Activated CD8-positive, alpha-beta T cell treated with anti-CD3 and anti-CD28 coated beads, Interleukin-2, amount 10 ng/mL, durations not matched to agents 7 days and 5 days (primary cell): ENCODE measurements around the gene MAP1S. TPM values are rescaled to one million over a fixed set of nuclear protein-coding genes. Genes with fewer than 3 reads are reported as not detected.
A peak's percentile ranks its signal among the peaks of the same experiment; 100 is the strongest.

Experiments used
- ATAC-seq: fragments of 150-1000 bp; cut with Tn5 transposase; one replicate; pipeline ENCODE4 v1.10.0; 2021; ENCODE audit warnings: moderate library complexity
- CTCF ChIA-PET: fragments of 350-600 bp; sonication (Branson Sonifier 250); formaldehyde crosslinking; loops from one replicate; lab custom pipeline; 2021; ENCODE audit warnings: antibody characterized with exemption; lab: Charles Lee
- POLR2A ChIA-PET: fragments of 350-600 bp; sonication (Branson Sonifier 250); formaldehyde crosslinking; loops from one replicate; lab custom pipeline; 2021; ENCODE audit warnings: antibody characterized with exemption; lab: Charles Lee
- DNase-seq: peaks from one replicate; pipeline ENCODE4 v3.0.0-alpha.2; 2020
- H3K27ac Mint-ChIP-seq: one replicate; pipeline ENCODE4 v1.8.0; 2021; ENCODE audit warnings: mild to moderate bottlenecking, mixed read lengths
- H3K27me3 Mint-ChIP-seq: one replicate; pipeline ENCODE4 v1.8.0; 2021; ENCODE audit warnings: low read depth, mixed read lengths
- H3K36me3 Mint-ChIP-seq: one replicate; pipeline ENCODE4 v1.8.0; 2021; ENCODE audit warnings: low read depth, mixed read lengths
- H3K4me1 Mint-ChIP-seq: one replicate; pipeline ENCODE4 v1.8.0; 2021; ENCODE audit warnings: low read depth, mixed read lengths
- H3K4me3 Mint-ChIP-seq: one replicate; pipeline ENCODE4 v1.8.0; 2021; ENCODE audit warnings: mild to moderate bottlenecking, mixed read lengths
- H3K9me3 Mint-ChIP-seq: one replicate; pipeline ENCODE4 v1.8.0; 2022; ENCODE audit warnings: mixed read lengths; ENCODE audit not compliant: insufficient read depth
- total RNA-seq, 2 experiments: library from RNA; stranded (reverse); gene quantifications; one replicate each; pipeline ENCODE4 v1.2.3, GENCODE V29; 2021

Gene MAP1S
- total RNA-seq, 2 experiments from 2014 or later = 79.0 to 83.8 TPM

- ATAC-seq (no peak), DNase-seq (no peak)
- Mint-ChIP-seq H3K27ac (no peak overlapping the region), H3K27me3 (no peaks in the 10 kb centered on the region), H3K9me3 (no peaks in the 10 kb centered on the region), H3K4me3 (no peak overlapping the region), H3K36me3 (no peaks in the 10 kb centered on the region), H3K4me1 (no peaks in the 10 kb centered on the region)
- CTCF ChIA-PET = interaction anchor here (2.0 to 2.9 kb wide), 2 partner anchors 60 to 145 kb away, joined by 8 to 11 read pairs; no protein-coding TSS in a partner anchor
- POLR2A ChIA-PET = no interaction called here
Measured at GRCh38 chr19:17706750-17707181, 12.5 kb upstream of the MAP1S start.

- Mint-ChIP-seq H3K36me3 (no peaks in the 10 kb centered on the region), H3K4me1 (no peaks in the 10 kb centered on the region), H3K27me3 (no peaks in the 10 kb centered on the region), H3K9me3 (no peaks in the 10 kb centered on the region), H3K4me3 (no peak overlapping the region), H3K27ac (no peak overlapping the region)
- CTCF ChIA-PET = no interaction called here
- POLR2A ChIA-PET = no interaction called here
- no peak for DNase-seq
- no peak for ATAC-seq
Measured at GRCh38 chr19:17711851-17712250, 7.4 kb upstream of the MAP1S start.

DNA sequence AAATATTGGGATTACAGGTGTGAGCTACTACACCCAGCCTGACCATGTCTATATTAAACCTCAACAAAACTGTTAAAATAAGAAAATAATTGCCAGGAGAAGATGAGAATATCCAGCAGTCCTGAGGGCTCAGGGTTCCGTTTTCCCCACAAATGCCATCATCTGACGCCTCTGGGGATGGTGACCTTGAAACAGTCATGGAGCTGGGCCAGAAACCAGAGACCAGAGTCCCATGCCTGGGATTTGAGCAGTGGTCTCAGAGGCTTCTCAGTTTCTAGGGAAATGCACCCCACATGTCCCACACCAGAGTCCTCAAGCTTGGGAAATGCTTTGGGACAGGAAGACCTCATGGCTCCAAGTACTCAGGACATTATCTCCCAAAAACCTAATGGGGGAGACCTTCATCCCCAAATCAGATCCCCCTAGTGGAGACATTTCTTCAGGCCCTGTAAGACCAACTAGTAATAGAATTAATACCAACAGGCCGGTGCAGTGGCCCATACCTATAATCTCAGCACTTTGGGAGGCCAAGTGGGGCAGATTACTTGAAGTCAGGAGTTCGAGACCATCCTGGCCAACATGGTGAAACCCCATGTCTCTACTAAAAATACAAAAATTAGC lies 2.9 kb upstream of the MAP1S start:
- DNase-seq (no peak), ATAC-seq (no peak)
- POLR2A ChIA-PET = no interaction called here
- H3K27me3 Mint-ChIP-seq = no peaks in the 10 kb centered on the region
- CTCF ChIA-PET = interaction anchor here (1.0 to 1.5 kb wide), 4 partner anchors 12 to 139 kb away, joined by 4 to 6 read pairs (median 4); no protein-coding TSS in a partner anchor
- H3K27ac Mint-ChIP-seq = no peak overlapping the region
- peaks cover 31% of the 10 kb centered on the region for H3K4me1 Mint-ChIP-seq
- no peaks in the 10 kb centered on the region for H3K9me3 Mint-ChIP-seq
- H3K4me3 Mint-ChIP-seq = no peak overlapping the region
- H3K36me3 Mint-ChIP-seq = peaks cover 10% of the 10 kb centered on the region

GRCh38 chr19:17718550-17718946 lies 732 bp upstream of the MAP1S start:
- peaks cover 40% of the 10 kb centered on the region for H3K4me1 Mint-ChIP-seq
- no peak for ATAC-seq
- ChIA-PET POLR2A (interaction anchor here (1.2 to 2.2 kb wide), 3 partner anchors 32 to 113 kb away, joined by 3 to 9 read pairs (median 4); partner anchors contain the start of gene FCHO1), CTCF (interaction anchor here (0.8 to 1.7 kb wide), 5 partner anchors 12 to 222 kb away, joined by 3 to 8 read pairs (median 4); partner anchors contain the start of genes CCDC124 and RPL18A)
- H3K9me3 Mint-ChIP-seq = no peaks in the 10 kb centered on the region
- peak overlapping the region; percentile 79 for H3K4me3 Mint-ChIP-seq
- H3K27ac Mint-ChIP-seq = peak overlapping the region; percentile 84
- H3K27me3 Mint-ChIP-seq = no peaks in the 10 kb centered on the region
- peaks cover 14% of the 10 kb centered on the region for H3K36me3 Mint-ChIP-seq
- no peak for DNase-seq

DNA sequence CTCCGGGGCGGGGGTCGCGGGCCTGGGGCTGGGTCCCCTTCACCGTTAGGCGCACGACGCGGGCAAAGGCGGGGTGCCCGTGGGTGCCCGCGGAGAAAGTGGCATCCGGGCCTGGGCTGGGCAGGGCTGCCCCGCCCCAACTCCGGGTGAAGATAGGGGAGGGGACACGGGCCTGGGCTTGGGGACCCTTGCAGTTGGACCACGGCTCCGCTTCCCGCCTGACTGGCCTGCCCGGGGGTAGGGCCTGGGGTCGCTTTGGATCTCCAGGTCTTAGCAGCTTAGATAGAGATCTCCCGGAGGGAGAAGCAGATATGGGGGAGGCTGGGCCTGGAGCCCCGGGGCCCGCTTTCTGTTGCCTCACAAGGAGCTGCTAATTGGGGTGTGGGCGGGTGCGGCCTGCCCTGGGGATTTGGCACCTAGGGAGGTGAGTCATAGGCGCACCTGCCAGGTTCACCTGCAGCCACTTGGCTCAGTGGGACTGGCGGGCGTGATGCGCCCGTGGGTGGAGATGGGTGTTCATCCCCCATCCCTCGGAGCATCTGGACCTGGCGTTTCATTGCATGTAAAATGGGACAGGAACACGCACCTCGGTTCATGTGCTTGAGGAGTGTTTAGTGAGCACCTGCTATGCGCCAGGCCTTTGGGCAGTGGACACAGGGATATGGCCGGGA lies 585 bp downstream of the MAP1S start:
- no peaks in the 10 kb centered on the region for H3K9me3 Mint-ChIP-seq
- H3K27ac Mint-ChIP-seq = peak overlapping the region; percentile 77
- no peaks in the 10 kb centered on the region for H3K27me3 Mint-ChIP-seq
- peaks cover 24% of the 10 kb centered on the region for H3K36me3 Mint-ChIP-seq
- H3K4me3 Mint-ChIP-seq = peak overlapping the region; percentile 80
- DNase-seq = peak; percentile 27
- ChIA-PET POLR2A (interaction anchor here (0.6 to 2.2 kb wide), 4 partner anchors 31 to 879 kb away, joined by 3 to 9 read pairs (median 4); partner anchors contain the start of gene FCHO1), CTCF (interaction anchor here (0.6 to 1.7 kb wide), 6 partner anchors 10 to 139 kb away, joined by 3 to 7 read pairs (median 4); partner anchors contain the start of genes FCHO1 and RPL18A)
- ATAC-seq = peak; percentile 66
- H3K4me1 Mint-ChIP-seq = peaks cover 40% of the 10 kb centered on the region

DNA sequence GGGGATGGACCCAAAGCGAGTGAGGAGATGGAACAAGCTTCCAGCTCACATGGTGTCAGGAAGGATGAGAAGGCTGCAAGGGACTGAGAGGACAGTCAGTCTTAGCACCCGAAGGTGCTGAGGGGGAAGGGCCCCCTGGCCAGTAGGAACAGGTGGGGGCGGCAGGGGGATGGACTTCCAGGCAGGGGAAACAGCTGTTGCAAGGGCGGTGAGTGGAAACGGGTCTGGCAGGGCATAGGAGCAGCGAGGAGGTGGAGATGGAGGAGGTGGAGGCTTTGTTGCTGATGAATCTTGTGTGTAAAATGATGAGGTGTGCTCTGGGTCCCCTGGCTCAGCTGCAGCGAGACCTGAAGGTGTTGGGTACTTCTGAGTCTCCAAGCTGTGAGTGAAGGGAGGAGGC lies 1.2 kb downstream of the MAP1S start:
- Mint-ChIP-seq H3K27me3 (no peaks in the 10 kb centered on the region), H3K4me1 (peaks cover 40% of the 10 kb centered on the region), H3K27ac (peak overlapping the region; percentile 77), H3K36me3 (peaks cover 28% of the 10 kb centered on the region), H3K9me3 (no peaks in the 10 kb centered on the region), H3K4me3 (peak overlapping the region; percentile 80)
- ChIA-PET CTCF (interaction anchor here (0.7 to 1.5 kb wide), 2 partner anchors 17 to 46 kb away, joined by 3 to 4 read pairs; no protein-coding TSS in a partner anchor), POLR2A (interaction anchor here (0.6 to 2.2 kb wide), 3 partner anchors 31 to 879 kb away, joined by 4 to 9 read pairs (median 4); partner anchors contain the start of gene FCHO1)
- DNase-seq (no peak), ATAC-seq (no peak)

GRCh38 chr19:17721111-17721628 lies 1.9 kb downstream of the MAP1S start:
- peak overlapping the region; percentile 80 for H3K4me3 Mint-ChIP-seq
- no peaks in the 10 kb centered on the region for H3K9me3 Mint-ChIP-seq
- peak overlapping the region; percentile 50 for H3K27ac Mint-ChIP-seq
- ATAC-seq = no peak
- no peak for DNase-seq
- H3K27me3 Mint-ChIP-seq = no peaks in the 10 kb centered on the region
- ChIA-PET POLR2A (no interaction called here), CTCF (interaction anchor here (0.7 to 1.5 kb wide), 2 partner anchors 18 to 46 kb away, joined by 3 to 4 read pairs; no protein-coding TSS in a partner anchor)
- peaks cover 40% of the 10 kb centered on the region for H3K4me1 Mint-ChIP-seq
- peaks cover 31% of the 10 kb centered on the region for H3K36me3 Mint-ChIP-seq

- Mint-ChIP-seq H3K4me1 (peaks cover 40% of the 10 kb centered on the region), H3K36me3 (peaks cover 31% of the 10 kb centered on the region), H3K9me3 (no peaks in the 10 kb centered on the region), H3K4me3 (peak overlapping the region; percentile 80), H3K27ac (peak overlapping the region; percentile 50), H3K27me3 (no peaks in the 10 kb centered on the region)
- ATAC-seq = no peak
- DNase-seq = no peak
- ChIA-PET CTCF (interaction anchor here (1.0 kb wide), 1 partner anchor 129 kb away, joined by 3 read pairs; no protein-coding TSS in a partner anchor), POLR2A (no interaction called here)
Measured at GRCh38 chr19:17721821-17722220, 2.5 kb downstream of the MAP1S start.

GRCh38 chr19:17722655-17723240 lies 3.5 kb downstream of the MAP1S start:
- H3K4me1 Mint-ChIP-seq = peaks cover 33% of the 10 kb centered on the region
- H3K27ac Mint-ChIP-seq = no peak overlapping the region
- POLR2A ChIA-PET = no interaction called here
- ATAC-seq (no peak), DNase-seq (no peak)
- peaks cover 35% of the 10 kb centered on the region for H3K36me3 Mint-ChIP-seq
- H3K27me3 Mint-ChIP-seq = no peaks in the 10 kb centered on the region
- no peak overlapping the region for H3K4me3 Mint-ChIP-seq
- no peaks in the 10 kb centered on the region for H3K9me3 Mint-ChIP-seq
- CTCF ChIA-PET = interaction anchor here (0.7 to 1.0 kb wide), 2 partner anchors 14 to 129 kb away, joined by 3 read pairs; no protein-coding TSS in a partner anchor

- Mint-ChIP-seq H3K27ac (no peak overlapping the region), H3K9me3 (no peaks in the 10 kb centered on the region)
- POLR2A ChIA-PET = no interaction called here
Measured at GRCh38 chr19:17724655-17725054, 5.4 kb downstream of the MAP1S start.

GRCh38 chr19:17725422-17726078 lies 6.3 kb downstream of the MAP1S start:
- ChIA-PET CTCF (interaction anchor here (0.7 to 1.5 kb wide), 5 partner anchors 16 to 212 kb away, joined by 3 to 4 read pairs (median 3); partner anchors contain the start of gene RPL18A), POLR2A (no interaction called here)
- Mint-ChIP-seq H3K27me3 (no peaks in the 10 kb centered on the region), H3K27ac (no peak overlapping the region), H3K36me3 (peaks cover 48% of the 10 kb centered on the region), H3K4me3 (no peak overlapping the region), H3K4me1 (peaks cover 24% of the 10 kb centered on the region), H3K9me3 (no peaks in the 10 kb centered on the region)
- no peak for ATAC-seq
- no peak for DNase-seq

More at GRCh38 chr19:17724655-17725054, 5.4 kb downstream of the MAP1S start:
- DNase-seq (no peak), ATAC-seq (no peak)
- CTCF ChIA-PET = interaction anchor here (1.0 to 1.5 kb wide), 2 partner anchors 39 to 213 kb away, joined by 3 read pairs; no protein-coding TSS in a partner anchor
- peaks cover 43% of the 10 kb centered on the region for H3K36me3 Mint-ChIP-seq
- peaks cover 24% of the 10 kb centered on the region for H3K4me1 Mint-ChIP-seq
- H3K4me3 Mint-ChIP-seq = no peak overlapping the region
- no peaks in the 10 kb centered on the region for H3K27me3 Mint-ChIP-seq
